GM04504 (cell line): ENCODE results near the gene ZNF334.

Source experiments
- DNase-seq: peaks from one replicate; pipeline ENCODE4 v3.0.0-alpha.2; 2012; ENCODE audit warnings: low read depth

ZNF334 gene

GRCh38 chr20:46512943-46513844, at the start of gene ZNF334:
ZNF334 (minus strand) TSS chr20:46513559; CDS start chr20:46512102, 1,457 bp downstream.
- DNase-seq = peak; percentile 2

GRCh38 chr20:46562373-46563169, 49.2 kb upstream of the ZNF334 start:
- DNase-seq = peak; percentile 27

DNA sequence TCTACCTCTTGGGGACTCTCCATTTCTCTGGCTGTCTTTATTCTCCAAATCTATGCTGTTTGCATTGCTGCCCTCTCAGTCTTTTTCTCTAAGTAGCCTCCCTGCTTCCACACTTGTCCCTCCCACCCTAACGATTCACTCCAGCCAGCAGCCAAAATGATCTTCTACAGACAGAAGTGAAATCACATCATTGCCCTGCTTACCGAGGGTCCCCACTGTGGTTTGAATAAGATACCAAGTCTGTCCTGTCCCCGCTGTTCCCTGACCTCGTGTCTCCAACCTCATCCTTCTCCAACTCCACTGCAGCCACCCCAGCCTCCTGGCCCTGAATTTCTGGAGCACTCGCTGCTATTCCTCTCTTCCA, 48.6 kb upstream of the ZNF334 start:
- DNase-seq = no peak

- no peak for DNase-seq
Measured at GRCh38 chr20:46559685-46560440, 46.5 kb upstream of the ZNF334 start.

DNA sequence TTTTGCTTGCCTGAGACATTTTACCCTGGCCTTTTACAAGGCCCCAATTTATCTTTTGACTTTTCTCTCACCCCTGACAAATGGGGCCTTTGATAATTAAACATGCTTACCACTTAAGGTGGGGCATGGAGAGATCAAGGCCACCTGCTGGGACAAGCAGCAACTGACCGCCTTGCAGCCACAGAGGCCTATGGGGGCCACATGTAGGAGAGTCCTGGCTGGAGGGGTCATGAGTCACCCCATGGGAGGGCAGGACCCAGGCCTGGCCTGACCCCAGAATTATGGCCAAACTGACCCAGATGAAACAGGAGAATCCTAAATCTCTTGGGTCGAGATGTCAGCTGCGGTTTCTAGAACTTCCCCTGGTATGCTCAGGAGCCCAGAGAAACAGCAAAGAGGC, 45.6 kb upstream of the ZNF334 start:
- DNase-seq = no peak

DNA sequence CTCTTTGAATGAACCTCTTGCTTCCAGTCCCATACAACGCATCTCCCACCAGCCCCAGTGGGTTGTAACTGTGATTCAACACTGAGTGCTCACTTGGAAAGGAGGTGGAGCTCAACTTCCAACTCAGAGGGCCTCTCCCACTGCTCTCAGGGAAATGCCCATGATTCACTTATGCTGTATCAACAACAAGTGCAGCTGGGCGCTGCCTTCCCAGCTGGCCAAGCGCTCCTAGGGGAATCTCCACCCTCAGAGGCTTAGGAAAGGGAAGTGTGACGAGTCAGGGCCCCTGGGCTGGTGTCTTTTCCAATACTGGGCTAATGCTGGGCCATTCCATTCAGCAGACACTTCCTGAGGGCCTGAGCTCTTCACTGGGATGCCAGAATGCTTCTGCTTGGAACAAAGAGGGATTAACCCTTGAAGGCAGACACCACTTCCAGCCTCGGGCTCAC, 45.2 kb upstream of the ZNF334 start:
- DNase-seq = peak; percentile 46

DNA sequence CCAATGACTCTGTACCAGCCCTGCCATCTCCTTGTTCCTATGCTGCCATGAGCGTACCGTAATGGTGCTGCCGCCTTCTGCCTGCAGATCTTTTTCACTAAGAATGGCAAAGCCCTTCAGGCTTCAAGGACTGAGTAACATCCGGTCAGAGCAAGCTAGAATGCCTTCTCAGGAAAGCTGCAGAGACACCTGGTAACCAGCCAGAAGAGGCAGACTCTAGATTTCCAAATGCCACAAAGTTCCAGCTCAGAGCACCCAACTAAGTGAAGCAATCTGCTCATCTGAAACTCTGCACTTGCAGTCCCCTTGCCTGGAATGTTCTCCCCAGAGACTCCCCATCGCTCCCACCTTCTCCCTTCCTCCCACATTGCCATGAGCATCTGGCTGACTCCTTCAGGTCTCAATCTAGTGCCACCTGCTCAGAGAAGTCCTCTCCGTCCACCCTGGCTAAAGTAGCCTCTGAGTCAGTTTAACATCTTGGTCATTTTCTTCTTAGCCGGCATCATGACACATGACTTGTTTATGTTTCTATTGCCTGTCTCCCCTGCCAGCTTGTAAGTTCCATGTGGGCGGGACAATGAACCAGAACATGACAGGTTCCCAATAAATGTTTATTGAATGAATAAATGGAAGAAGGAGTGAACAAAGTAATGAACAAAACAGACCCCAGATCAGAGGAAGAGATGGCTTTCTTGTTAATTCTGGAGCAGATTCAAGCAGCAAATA, 44.0 kb upstream of the ZNF334 start:
- peak; percentile 66 for DNase-seq

DNA sequence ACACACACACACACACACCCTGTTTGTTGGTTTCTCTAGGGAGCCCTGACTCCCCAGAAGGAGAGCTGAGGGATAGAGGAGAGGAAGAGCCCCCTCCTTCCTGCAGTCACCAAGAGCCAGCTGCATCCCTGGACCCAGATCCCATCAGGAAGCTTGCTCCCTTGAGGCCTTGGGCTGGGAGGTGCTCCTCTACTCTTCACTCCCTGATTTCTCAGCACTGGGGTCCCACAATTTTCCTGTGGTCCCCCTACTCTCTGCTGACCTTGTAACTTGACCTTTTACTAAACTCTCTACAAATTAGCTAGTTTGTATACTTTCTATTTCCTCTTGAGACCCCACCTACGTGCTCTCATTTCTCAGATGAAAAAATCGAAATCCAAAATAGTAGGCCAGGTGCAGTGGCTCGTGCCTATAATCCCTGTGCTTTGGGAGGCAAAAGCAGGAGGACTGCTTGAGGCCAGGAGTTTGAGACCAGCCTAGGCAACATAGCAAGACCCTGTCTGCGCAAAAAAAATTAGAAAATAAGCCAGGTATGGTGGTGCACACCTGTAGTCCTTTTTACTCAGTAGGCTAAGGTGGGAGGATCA, 42.1 kb upstream of the ZNF334 start:
- DNase-seq = no peak

GRCh38 chr20:46554828-46555227, 41.5 kb upstream of the ZNF334 start:
- no peak for DNase-seq

DNA sequence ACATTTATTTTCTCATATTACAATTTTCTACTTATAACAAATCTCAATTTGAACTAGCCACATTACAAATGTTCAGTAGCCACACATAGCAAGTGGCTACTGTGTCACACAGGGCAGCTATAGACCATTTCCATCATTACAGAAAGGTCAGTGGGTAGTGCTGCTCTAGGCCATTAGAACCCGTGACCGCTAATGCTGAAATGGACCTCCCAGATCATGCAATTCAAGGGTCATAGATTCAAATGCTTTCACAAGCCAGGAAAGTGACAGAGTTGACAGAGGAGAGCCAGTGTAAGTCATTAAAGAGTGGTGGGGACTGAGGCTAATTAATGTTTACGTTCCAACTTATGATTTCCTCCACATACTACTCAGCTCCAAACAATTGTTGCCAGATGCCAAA, 40.6 kb upstream of the ZNF334 start:
- no peak for DNase-seq

DNA sequence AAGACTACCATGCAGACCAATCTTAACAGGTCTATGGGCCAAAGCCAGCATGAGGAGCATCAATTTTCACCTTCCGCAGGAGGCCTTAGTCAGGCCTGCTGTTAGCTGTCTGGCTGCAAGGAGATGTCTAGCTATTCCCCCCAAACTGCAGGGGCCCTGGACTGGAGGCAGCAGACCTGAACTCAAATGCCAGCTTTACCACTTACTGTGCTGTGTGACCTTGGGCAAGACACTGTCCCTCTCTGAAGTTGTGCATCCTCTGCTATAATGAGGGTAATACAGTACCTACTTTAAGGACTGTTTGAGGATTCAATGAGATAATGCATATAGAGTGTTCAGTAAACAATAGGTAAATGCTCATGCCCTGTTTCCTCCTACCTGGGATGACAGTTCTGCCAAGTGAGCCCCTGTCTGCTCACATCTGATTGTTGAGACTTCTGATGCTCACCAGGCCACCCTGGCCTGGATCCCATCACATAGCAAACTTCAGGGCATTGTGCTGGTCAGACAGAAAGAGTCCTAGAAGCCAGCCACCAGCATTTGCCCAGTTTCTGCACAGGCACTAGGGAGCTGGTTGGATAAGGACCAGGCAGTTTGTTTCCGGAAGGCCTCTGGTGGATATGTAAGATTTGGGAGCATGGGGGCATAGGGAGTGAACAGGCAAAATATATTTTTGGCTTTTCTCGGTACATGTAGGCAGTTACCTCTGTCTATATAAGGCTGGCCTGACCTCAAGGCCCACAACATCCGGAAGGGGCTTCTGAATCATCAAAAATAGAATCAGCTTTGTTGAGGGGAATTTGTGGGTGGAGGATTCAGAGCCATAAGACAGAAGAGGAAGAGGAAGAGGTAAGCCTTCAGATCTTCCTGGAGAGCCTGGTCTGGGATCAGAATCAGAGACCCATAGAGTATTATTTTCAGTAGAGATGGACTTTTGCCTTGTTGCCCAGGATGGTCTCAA, 39.4 kb upstream of the ZNF334 start:
- no peak for DNase-seq

- no peak for DNase-seq
Measured at GRCh38 chr20:46551522-46552381, 38.4 kb upstream of the ZNF334 start.

DNA sequence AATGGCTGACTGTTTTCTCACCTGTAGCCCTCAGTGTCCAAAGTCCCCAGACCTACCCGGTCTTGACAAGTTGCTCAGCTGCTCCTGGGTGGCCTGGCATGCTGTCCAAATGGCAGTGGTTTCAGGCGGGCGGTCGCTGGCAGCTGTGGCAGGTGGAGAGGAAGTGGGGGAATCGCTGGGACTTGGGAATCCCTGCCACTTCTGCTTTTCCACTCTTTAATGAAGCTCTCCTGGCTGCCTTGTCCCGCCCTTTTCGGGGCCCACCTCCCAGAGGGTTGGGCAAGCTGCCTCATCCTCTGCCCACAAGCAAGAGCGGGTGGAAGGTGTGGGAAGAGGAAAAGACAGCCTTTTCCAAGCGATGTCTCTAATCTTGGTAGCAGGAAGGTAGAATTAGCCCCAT, 37.1 kb upstream of the ZNF334 start, which contains the start of gene OCSTAMP:
TSS of gene OCSTAMP (minus strand) at position 194 of the 400 bp plus-strand sequence. CDS start at position 100, 94 bp downstream.
- no peak for DNase-seq

DNA sequence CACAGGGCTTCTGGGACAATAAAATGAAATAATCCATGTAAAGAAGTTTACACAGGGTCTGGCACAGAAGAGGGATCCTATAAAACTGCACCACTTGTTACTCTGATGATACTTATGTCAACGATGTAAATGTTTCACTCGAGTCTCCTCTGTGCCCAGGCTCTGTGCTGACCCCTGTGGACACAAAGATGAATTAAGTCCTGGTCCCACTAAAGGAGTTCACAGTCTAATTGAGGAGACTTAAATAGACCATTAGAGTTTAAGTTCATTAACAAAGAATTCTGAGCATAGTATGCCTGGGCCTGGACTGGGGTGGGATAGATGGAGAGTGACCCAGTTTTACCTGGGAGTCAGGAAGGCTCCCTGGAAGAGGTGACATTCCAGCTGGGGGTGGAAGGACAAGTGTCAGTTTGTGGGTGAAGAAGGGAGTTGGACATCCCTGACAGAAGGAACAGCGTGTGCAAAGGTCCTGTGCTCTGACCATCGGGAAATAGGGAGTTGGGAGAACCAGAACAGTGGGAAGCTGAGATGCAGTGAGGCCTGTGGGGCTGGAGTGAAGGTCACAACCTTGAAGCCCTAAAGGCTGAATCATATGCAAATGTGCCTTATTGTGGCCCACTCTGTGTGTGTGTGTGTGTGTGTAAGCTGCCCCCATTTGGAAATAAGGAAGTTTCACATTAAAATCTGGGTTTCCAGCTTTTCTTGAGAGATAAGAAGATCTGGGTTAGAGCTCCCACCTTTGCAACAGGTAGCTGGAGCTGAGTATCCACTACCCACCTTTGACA, 36.0 kb upstream of the ZNF334 start:
- no peak for DNase-seq

DNA sequence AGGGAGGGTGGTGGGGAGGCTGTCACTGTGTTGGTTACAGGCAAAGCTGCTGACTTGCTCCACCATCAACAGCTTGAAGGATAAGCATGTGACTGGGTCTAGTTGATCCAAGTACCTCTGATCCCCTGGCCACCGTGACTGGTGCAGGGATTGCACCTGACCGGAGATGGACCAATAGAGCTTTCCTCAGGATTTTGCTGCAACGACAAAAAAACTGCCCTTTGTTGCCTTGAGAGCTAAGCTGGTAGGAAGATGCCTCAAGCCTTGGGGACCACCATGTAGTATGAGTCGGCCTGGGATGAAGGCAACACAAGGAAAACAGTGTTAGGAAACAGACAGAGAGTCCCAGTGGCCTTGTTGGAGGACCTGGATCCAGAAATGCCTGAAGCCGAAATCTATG, 35.3 kb upstream of the ZNF334 start:
- DNase-seq = no peak

DNA sequence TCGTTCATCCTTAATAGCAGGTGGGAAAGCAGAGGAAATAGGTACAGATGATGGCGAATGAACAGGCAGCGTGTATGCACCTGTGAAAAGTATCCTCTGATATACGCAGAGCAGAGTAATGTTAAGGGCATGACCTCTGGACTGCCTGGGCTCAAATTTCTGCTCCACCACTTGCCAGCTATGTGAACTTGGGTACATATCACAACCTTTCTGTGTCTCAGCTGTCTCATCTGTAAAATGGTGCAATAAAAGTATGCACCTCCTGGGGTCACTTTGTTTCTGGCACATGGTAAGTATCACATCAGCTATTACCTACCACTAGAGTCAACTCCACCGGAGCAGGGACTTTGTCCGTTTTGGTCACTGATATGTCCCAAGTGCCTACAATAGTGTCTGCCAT, 34.6 kb upstream of the ZNF334 start:
- DNase-seq = no peak

- DNase-seq = no peak
Measured at GRCh38 chr20:46546936-46547335, 33.6 kb upstream of the ZNF334 start.

DNA sequence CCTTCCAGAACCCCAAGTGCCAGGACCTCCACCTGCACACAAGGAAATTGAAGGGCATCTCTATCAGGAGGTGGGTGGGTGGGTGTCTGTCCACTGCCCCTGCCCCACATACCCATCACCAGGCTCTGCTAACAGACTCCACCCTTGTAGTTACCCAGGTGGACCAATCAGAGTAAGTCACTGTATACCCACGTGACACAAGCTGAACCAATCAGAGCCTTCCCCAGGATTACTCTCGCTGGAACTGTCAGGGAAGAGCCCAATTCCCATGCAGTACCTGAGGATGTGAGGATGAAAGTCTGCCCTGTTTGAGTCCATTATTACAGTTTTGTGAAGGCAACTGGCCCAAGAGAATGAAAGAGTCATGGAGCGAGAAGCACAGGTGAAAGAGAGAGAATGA, 32.9 kb upstream of the ZNF334 start:
- no peak for DNase-seq
